GM21390 (cell line): ENCODE data around the gene ACCS.

ENCODE experiments used
- ATAC-seq: cut with Tn5 transposase; IDR thresholded peaks from one replicate; pipeline ENCODE4 v1.9.1; 2021; ENCODE audit not compliant: unreplicated experiment

The ACCS gene

DNA sequence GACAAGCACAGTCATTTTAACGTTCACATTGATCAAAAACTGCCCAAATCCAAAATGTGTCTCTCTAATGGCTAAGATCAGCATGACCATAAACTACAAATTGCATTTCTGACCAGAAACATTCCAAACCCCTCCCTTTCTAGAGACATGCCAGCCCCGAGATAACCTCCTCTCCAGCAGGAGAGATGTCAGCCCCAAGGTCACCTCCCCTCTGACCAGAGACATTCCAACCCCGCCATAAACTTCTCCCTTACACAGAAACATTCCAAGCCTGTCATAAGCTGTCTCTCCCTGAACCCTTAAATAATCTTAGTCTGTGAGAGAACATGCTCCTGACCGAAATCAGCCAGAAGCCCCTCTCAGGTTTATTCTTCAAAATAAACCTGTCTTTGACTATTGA lies 22.8 kb downstream of the ACCS start:
- no peak for ATAC-seq

DNA sequence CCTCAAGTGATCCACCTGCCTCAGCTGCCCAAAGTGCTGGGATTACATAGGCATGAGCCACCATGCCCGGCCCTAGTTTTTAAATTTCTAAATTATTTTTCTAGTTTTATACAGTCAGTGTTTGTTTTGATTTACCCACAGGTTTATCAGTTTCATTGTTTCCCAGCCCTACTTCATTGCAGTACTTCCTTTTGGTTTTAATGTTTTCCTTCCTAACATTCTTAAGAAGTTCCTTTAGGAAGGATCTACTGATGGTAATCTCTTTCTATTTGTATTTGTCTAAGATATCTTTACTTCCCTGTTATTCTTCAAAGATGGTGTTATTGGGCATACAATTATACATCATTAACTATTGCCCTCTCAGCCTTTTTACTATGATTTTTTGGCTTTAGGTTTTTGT lies 24.5 kb downstream of the ACCS start:
- no peak for ATAC-seq

DNA sequence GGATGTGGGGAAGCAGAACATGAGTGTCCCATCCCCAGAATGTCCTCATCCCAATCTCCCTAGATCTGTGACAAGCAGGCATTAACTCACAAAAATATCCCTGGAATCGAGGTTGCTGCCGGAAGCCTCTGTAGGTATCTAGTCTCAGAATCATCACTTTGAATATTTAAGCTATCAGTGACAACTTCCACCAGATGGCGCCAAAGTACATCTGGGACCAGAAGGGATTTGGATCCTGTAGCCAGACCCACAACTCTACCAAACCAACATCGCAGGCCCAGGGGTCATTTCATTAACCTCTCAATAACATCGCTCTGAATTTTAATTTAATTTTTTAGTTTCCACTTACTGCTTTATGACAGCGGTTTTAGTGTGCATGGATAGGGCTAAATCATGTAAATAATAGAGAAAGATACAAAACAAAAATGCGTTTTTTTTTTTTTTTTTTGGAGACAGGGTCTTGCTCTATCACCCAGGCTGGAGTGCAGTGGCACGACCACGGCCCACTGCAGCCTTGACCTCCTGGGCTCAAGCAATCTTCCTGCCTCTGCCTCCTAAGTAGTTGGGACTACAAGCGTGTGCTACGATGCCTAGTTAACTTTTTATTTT lies 28.3 kb downstream of the ACCS start:
- peak; percentile 44 for ATAC-seq

DNA sequence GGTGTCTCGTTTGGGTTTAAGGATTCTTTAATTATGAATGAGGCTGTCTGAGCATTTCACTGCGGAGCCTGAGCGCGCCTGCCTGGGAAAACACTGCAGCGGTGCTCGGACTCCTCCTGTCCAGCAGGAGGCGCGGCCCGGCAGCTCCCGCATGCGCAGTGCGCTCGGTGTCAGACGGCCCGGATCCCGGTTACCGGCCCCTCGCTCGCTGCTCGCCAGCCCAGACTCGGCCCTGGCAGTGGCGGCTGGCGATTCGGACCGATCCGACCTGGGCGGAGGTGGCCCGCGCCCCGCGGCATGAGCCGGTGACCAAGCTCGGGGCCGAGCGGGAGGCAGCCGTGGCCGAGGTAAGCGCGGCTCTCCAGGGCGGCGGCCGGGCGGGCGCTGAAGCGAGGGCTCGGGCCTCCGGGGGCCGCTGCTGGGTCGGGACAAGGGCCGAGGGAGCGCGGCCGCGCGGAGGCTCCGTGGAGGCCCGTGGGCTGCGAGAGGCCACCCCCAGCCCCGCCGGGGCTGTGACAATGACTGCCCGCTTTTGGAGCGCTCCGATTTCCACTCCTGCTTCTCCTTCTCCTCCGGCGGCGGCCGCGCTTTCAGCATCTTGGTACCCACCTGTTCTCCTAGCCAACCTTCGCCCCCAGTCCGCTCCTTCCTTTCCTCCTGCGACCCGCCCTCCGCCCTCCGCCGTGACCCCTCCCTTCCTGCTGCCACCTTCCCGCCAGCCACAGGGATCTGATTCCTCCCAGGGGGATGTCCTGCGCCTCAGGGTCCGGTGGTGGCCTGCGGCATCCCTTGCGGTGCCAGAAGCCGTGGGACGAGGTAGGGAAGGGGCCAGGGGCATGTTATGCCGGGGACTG lies 29.7 kb downstream of the ACCS start, which contains the start of gene EXT2:
Gene EXT2 (plus strand): TSS at position 173 of the 854 bp plus-strand sequence. CDS start 12,035 bp downstream, outside the sequence.
- ATAC-seq = peak; percentile 92

- ATAC-seq = no peak
These were observed 30.5 kb downstream of the ACCS start for GRCh38 chr11:44096360-44097185.

GRCh38 chr11:44097821-44098220 lies 31.8 kb downstream of the ACCS start:
- ATAC-seq = no peak

DNA sequence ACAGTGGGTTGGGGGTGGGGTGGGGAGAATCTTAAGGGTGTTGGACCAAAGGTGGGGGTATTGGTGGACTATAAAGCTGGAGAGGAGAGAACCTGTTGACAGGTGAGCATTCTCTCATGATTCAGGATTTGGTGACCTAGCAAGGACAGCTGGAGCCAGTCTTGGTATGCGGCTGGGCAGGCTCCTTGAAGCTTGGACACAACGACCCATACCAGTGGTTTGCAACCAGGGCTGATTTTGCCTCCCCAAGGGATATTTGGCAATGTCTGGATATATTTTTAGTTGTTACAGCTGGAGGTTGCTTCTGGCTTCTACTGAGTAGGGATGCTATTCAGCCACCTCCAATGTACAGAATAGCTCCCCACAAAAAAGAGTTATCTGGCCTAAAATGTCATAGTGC lies 35.0 kb downstream of the ACCS start:
- no peak for ATAC-seq

DNA sequence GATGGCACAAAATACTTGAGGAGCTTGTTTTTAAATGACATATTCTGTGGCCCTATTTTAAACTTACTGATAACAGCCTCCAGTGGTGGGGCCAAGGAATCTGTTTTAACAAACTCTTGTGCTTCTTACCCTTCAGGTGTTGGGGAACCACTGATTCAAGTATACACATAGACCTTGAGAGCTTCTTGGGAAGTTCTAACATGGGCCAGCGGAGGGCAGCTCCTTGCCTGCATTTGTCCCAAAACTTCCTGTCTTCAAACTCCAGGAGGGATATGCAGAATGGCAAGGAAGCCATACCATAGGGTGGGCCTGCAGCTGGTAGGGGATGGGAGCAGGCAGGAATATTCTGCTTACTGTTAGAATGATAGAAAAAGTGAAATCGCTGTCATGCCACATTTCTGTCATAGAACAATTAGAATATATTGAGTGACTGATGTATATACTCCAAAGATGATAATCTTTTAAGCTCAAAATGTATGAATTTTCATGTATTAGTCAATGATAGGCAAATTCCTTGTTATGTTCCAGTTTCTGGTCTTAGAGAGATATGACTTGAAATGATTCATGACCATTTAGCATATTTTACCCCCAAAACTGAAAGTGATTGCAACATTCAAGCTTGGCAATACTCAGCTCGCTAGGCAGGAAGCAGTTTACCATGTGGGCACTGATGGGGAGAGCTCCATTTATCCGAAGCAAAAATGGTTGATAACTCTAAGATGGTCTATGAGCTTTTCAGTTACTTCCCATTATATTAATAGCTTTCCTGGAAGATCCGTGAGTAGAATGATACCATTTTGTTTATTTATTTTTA lies 38.6 kb downstream of the ACCS start:
- ATAC-seq = no peak

- no peak for ATAC-seq
These were observed 42.2 kb downstream of the ACCS start for GRCh38 chr11:44108260-44108659.

GRCh38 chr11:44110231-44110679 lies 44.2 kb downstream of the ACCS start:
- peak; percentile 92 for ATAC-seq

GRCh38 chr11:44112091-44112821 lies 46.2 kb downstream of the ACCS start:
- no peak for ATAC-seq

DNA sequence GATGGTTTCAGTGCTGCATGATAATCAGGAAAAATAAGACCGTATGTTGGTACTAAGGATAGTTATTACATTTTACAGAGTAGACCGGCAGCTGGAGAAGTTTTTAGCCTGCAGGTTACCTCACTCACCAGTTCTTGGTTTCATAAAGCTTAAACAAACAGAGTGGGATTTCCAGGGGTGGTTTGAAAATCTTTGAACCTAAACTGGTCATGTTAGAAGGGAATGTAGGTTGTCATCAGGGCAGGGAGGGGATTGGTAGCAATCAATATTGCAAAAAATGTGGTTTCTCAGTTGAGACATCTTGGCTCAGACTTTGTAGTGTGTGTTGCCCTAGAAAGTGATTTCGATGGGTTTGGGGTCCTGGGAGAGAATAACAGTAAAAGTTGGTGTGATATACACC lies 46.9 kb downstream of the ACCS start:
- no peak for ATAC-seq

DNA sequence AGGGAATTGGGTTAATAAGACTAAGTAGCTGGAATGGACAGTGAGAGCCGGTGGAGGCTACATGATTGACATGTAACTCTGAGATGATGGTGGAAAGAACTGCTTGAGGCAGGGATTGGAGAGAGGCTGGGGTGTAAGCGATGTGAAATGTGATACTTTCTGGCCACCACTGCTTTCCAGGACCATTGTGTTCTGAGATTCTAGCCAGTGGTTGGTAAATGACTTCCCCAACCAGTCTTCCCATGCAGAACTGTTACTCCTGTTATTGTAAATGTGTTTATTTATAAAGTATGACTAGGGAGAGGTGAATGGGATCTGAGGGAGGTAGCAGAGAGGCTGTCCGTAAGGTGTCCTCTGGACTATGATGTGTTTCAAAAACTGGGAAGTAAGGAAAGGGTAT lies 47.5 kb downstream of the ACCS start:
- ATAC-seq = no peak

- no peak for ATAC-seq
These were observed 50.3 kb downstream of the ACCS start for GRCh38 chr11:44116234-44116830.

DNA sequence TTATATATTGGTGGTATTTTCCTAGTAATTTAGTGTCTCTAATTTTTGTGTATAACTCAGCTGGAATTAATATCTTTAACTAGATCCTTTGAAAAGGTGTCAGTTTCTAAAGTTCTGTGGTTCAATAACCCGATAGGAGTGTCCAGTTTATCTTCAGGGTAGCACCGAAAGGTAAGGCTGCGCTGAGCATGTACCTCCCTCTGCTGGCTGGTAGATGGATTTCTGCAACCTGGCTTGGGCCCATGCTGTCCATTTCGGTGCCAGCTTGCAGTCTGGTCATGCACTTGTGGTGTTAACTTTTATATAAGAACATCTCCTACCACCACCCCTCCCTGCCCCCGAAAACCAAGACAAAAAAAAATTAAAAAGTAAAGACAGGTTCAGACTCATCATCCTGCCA lies 54.1 kb downstream of the ACCS start:
- ATAC-seq = no peak

GRCh38 chr11:44125598-44125997 lies 59.5 kb downstream of the ACCS start:
- ATAC-seq = no peak

- no peak for ATAC-seq
These were observed 60.2 kb downstream of the ACCS start for GRCh38 chr11:44126304-44126703.

GRCh38 chr11:44127130-44127529 lies 61.1 kb downstream of the ACCS start:
- ATAC-seq = no peak

GRCh38 chr11:44128729-44129128 lies 62.7 kb downstream of the ACCS start:
- no peak for ATAC-seq

DNA sequence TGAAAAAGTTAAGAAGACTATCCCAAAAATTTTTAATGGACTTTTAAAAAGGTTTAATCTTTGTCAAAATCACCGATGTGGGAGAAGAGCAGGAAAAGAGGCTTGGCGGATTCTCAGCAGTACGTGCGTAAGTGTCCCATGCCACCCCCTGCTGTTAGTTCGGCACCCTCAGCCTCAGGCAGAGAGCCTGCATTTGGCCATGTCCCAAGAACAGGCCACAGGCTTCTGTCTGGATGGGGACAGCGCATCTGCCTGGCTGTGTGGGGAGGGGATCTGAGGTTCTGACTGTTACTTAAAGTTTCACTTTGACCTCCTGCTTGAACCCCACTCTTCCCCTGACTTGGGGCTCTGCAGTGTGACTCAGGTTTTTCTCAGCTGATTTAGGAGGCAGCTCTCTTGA lies 64.7 kb downstream of the ACCS start:
- ATAC-seq = no peak
